NT2/D1 (cell line): ENCODE measurements around the gene CCDC38.

Experiments
- DNase-seq: peaks from one replicate; pipeline ENCODE4 v3.0.0-alpha.2; 2011; ENCODE audit warnings: low read depth, low spot score
- H3K27me3 ChIP-seq: 2 replicates; pipeline ENCODE4 v1.6.0; 2011; ENCODE audit warnings: mild to moderate bottlenecking; ENCODE audit not compliant: insufficient read length, insufficient read depth
- H3K36me3 ChIP-seq: 2 replicates; pipeline ENCODE4 v1.6.1; 2011; ENCODE audit warnings: mild to moderate bottlenecking, low read length, mixed read lengths; ENCODE audit not compliant: insufficient read depth, insufficient read length
- H3K4me1 ChIP-seq: 2 replicates; pipeline ENCODE4 v1.5.1; 2011; ENCODE audit not compliant: insufficient read depth, insufficient read length
- H3K4me3 ChIP-seq: 2 replicates; pipeline ENCODE4 v1.5.1; 2011; ENCODE audit warnings: low read depth; ENCODE audit not compliant: insufficient read length
- H3K9ac ChIP-seq: 2 replicates; pipeline ENCODE4 v1.6.0; 2011; ENCODE audit warnings: low read depth; ENCODE audit not compliant: insufficient read length
- H3K9me3 ChIP-seq: 2 replicates; pipeline ENCODE4 v1.5.1; 2011; ENCODE audit warnings: mild to moderate bottlenecking, low read length; ENCODE audit not compliant: insufficient read depth
- SUZ12 ChIP-seq: IDR thresholded peaks from 2 replicates; pipeline ENCODE4 v1.6.1; 2011; ENCODE audit not compliant: insufficient read length, insufficient read depth; ENCODE audit errors: extremely low read depth
- YY1 ChIP-seq: IDR thresholded peaks from 2 replicates; pipeline ENCODE4 v1.6.1; 2011; ENCODE audit not compliant: insufficient read length, insufficient read depth
- ZNF274 ChIP-seq: IDR thresholded peaks from 2 replicates; pipeline ENCODE4 v1.6.1; 2011; ENCODE audit warnings: mild to moderate bottlenecking, low read depth, low read length

CCDC38 gene

GRCh38 chr12:95909871-95910270 is 32.5 kb downstream of the CCDC38 start:
- H3K27me3 ChIP-seq, result no peaks in the 10 kb centered on the region
- no peak overlapping the region for H3K4me3 ChIP-seq
- 0 out of 2 replicates have a peak, but pooled peaks cover 7% of the 10 kb centered on the region for H3K9me3 ChIP-seq
- no peaks in the 10 kb centered on the region for H3K36me3 ChIP-seq
- H3K9ac ChIP-seq, result no peak overlapping the region
- TF ChIP-seq ZNF274, result no peak
- no peak for TF ChIP-seq YY1
- no peak for TF ChIP-seq SUZ12
- no peaks in the 10 kb centered on the region for H3K4me1 ChIP-seq
- no peak for DNase-seq

- peaks cover 8% of the 10 kb centered on the region; the same call in 1 of the 2 replicates for H3K9me3 ChIP-seq
- TF ChIP-seq YY1 (no peak), SUZ12 (no peak), ZNF274 (no peak)
- DNase-seq, result no peak
These were observed 33.8 kb downstream of the CCDC38 start for GRCh38 chr12:95908573-95908972.

GRCh38 chr12:95898081-95898480 is 44.3 kb downstream of the CCDC38 start:
- H3K9ac ChIP-seq, result no peak overlapping the region
- no peak overlapping the region for H3K4me3 ChIP-seq
- H3K27me3 ChIP-seq, result no peaks in the 10 kb centered on the region
- H3K4me1 ChIP-seq, result no peaks in the 10 kb centered on the region
- TF ChIP-seq SUZ12 (no peak), ZNF274 (no peak), YY1 (no peak)
- DNase-seq, result no peak
- peaks cover 7% of the 10 kb centered on the region for H3K9me3 ChIP-seq
- no peaks in the 10 kb centered on the region for H3K36me3 ChIP-seq

More at GRCh38 chr12:95908573-95908972, 33.8 kb downstream of the CCDC38 start:
- no peaks in the 10 kb centered on the region for H3K4me1 ChIP-seq
- no peak overlapping the region for H3K4me3 ChIP-seq
- no peak overlapping the region for H3K9ac ChIP-seq
- H3K36me3 ChIP-seq, result no peaks in the 10 kb centered on the region
- no peaks in the 10 kb centered on the region for H3K27me3 ChIP-seq

GRCh38 chr12:95896846-95897245 is 45.6 kb downstream of the CCDC38 start:
- no peak for TF ChIP-seq SUZ12
- DNase-seq, result no peak
- H3K27me3 ChIP-seq, result no peaks in the 10 kb centered on the region
- no peak overlapping the region for H3K9ac ChIP-seq
- H3K4me3 ChIP-seq, result no peak overlapping the region
- no peaks in the 10 kb centered on the region for H3K4me1 ChIP-seq
- H3K9me3 ChIP-seq, result no peaks in the 10 kb centered on the region
- H3K36me3 ChIP-seq, result no peaks in the 10 kb centered on the region

- no peak for TF ChIP-seq YY1
- no peak for TF ChIP-seq SUZ12
- TF ChIP-seq ZNF274, result no peak
- no peak for DNase-seq
- no peak overlapping the region for H3K4me3 ChIP-seq
- H3K36me3 ChIP-seq, result no peaks in the 10 kb centered on the region
- no peaks in the 10 kb centered on the region for H3K9me3 ChIP-seq
- H3K27me3 ChIP-seq, result no peaks in the 10 kb centered on the region
- no peak overlapping the region for H3K9ac ChIP-seq
- no peaks in the 10 kb centered on the region for H3K4me1 ChIP-seq
These were observed 51.5 kb downstream of the CCDC38 start for GRCh38 chr12:95890958-95891357.

GRCh38 chr12:95887311-95887710 is 55.1 kb downstream of the CCDC38 start:
- H3K36me3 ChIP-seq, result no peaks in the 10 kb centered on the region
- no peak overlapping the region for H3K4me3 ChIP-seq
- peaks cover 15% of the 10 kb centered on the region for H3K9me3 ChIP-seq
- DNase-seq, result no peak
- no peaks in the 10 kb centered on the region for H3K4me1 ChIP-seq
- H3K9ac ChIP-seq, result no peak overlapping the region
- no peaks in the 10 kb centered on the region for H3K27me3 ChIP-seq
- no peak for TF ChIP-seq YY1
- no peak for TF ChIP-seq ZNF274
- TF ChIP-seq SUZ12, result no peak

GRCh38 chr12:95884998-95885397 is 57.4 kb downstream of the CCDC38 start:
- Histone ChIP-seq H3K9ac (no peak overlapping the region), H3K4me3 (no peak overlapping the region), H3K27me3 (no peaks in the 10 kb centered on the region), H3K4me1 (no peaks in the 10 kb centered on the region), H3K9me3 (peaks cover 15% of the 10 kb centered on the region), H3K36me3 (no peaks in the 10 kb centered on the region)
- no peak for DNase-seq
- TF ChIP-seq YY1 (no peak), ZNF274 (no peak), SUZ12 (no peak)

GRCh38 chr12:95882873-95883272 is 59.5 kb downstream of the CCDC38 start:
- no peaks in the 10 kb centered on the region for H3K4me1 ChIP-seq
- no peak overlapping the region for H3K9ac ChIP-seq

More at GRCh38 chr12:95882873-95883272, 59.5 kb downstream of the CCDC38 start:
- H3K36me3 ChIP-seq, result no peaks in the 10 kb centered on the region
- H3K9me3 ChIP-seq, result peaks cover 15% of the 10 kb centered on the region
- H3K27me3 ChIP-seq, result no peaks in the 10 kb centered on the region
- DNase-seq, result no peak
- H3K4me3 ChIP-seq, result no peak overlapping the region
- TF ChIP-seq ZNF274 (no peak), SUZ12 (no peak), YY1 (no peak)
